ENCODE measurements around the gene MAP3K5.

Gene MAP3K5

DNA sequence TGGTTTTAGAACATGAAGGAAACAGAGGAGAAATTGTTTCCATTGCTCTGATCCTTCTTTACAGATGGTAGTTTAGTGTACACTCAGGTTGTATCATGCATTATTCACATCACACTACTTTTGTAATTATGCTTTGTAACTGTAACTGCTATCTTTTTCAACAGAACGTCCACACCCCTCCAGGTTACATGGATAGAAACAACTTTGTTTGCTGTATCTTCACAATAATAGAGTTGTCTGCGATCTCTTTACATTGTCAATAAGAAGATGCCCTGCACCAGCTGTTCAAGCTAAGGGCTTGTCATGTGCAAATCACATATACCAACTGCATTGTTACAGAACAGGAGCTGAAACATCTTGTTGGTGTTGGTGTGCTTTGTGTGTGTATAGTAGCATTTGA is 174.2 kb downstream of the MAP3K5 start:
- no peak for TF ChIP-seq TAF1 (IDR thresholded peaks at IDR 0.05; ENCODE audit: borderline replicate concordance, insufficient read depth, low read length)
- no peak for TF ChIP-seq FOXP2 (optimal IDR thresholded peaks at IDR 0.05; ENCODE audit: borderline replicate concordance, extremely low read depth, extremely low read length, insufficient read depth)
- TF ChIP-seq, protein P1, sequence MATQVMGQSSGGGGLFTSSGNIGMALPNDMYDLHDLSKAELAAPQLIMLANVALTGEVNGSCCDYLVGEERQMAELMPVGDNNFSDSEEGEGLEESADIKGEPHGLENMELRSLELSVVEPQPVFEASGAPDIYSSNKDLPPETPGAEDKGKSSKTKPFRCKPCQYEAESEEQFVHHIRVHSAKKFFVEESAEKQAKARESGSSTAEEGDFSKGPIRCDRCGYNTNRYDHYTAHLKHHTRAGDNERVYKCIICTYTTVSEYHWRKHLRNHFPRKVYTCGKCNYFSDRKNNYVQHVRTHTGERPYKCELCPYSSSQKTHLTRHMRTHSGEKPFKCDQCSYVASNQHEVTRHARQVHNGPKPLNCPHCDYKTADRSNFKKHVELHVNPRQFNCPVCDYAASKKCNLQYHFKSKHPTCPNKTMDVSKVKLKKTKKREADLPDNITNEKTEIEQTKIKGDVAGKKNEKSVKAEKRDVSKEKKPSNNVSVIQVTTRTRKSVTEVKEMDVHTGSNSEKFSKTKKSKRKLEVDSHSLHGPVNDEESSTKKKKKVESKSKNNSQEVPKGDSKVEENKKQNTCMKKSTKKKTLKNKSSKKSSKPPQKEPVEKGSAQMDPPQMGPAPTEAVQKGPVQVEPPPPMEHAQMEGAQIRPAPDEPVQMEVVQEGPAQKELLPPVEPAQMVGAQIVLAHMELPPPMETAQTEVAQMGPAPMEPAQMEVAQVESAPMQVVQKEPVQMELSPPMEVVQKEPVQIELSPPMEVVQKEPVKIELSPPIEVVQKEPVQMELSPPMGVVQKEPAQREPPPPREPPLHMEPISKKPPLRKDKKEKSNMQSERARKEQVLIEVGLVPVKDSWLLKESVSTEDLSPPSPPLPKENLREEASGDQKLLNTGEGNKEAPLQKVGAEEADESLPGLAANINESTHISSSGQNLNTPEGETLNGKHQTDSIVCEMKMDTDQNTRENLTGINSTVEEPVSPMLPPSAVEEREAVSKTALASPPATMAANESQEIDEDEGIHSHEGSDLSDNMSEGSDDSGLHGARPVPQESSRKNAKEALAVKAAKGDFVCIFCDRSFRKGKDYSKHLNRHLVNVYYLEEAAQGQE (IDR thresholded peaks at IDR 0.05; ENCODE audit: insufficient read depth in 1 of 2, low read depth in 2 of 2, low read length in 2 of 2) = no peak
- TF ChIP-seq POLR2AphosphoS5 (IDR thresholded peaks at IDR 0.05; ENCODE audit: low read depth, low read length) = no peak
- TF ChIP-seq SIN3A (IDR thresholded peaks at IDR 0.05; ENCODE audit: borderline replicate concordance, insufficient read depth, low read length) = no peak

DNA sequence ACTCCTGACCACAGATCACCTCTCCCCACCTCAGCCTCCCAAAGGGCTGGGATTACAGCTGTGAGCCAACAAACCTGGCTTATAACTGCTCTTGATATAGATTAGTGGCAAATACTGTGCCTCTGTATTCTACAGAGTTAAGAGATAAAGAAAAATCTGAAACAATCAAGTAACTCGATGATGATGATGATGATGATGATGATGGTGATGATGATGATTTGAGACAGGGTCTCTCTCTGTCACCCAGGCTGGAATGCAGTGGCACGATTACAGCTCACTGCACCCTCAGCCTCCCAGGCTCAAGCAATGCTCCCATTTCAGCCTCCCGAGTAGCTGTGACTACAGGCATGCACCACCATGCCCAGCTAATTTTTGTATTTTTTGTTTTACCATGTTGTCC is 175.8 kb downstream of the MAP3K5 start:
- TF ChIP-seq TAF1 (IDR thresholded peaks at IDR 0.05; ENCODE audit: borderline replicate concordance, insufficient read depth, low read length) = no peak
- no peak for TF ChIP-seq FOXP2 (optimal IDR thresholded peaks at IDR 0.05; ENCODE audit: borderline replicate concordance, extremely low read depth, extremely low read length, insufficient read depth)
- TF ChIP-seq, protein P1 (IDR thresholded peaks at IDR 0.05; ENCODE audit: insufficient read depth in 1 of 2, low read depth in 2 of 2, low read length in 2 of 2) = no peak

DNA sequence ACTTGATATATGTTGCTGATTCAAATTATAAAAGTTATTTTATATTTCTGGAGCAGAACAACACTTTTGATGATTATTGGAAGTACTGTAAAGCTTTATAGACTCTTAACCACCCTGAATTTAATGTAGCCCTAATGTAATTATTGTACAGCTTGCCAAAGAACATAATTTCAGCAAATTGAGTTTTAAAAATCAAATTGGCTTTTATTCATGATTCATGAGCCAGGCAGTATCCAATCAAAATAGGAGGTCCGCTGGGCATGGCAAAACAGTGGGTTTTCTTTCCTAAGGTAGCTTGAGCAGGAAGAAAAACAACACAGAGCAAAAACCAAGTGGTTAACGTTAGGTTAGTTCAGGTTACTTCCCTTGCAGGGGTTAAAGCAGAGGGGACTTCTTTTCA is 177.3 kb downstream of the MAP3K5 start:
- no peak for TF ChIP-seq POLR2AphosphoS5 (IDR thresholded peaks at IDR 0.05; ENCODE audit: low read depth, low read length)
- TF ChIP-seq TAF1 (IDR thresholded peaks at IDR 0.05; ENCODE audit: borderline replicate concordance, insufficient read depth, low read length) = no peak
- TF ChIP-seq, protein P1 (IDR thresholded peaks at IDR 0.05; ENCODE audit: insufficient read depth in 1 of 2, low read depth in 2 of 2, low read length in 2 of 2) = no peak
- no peak for TF ChIP-seq SIN3A (IDR thresholded peaks at IDR 0.05; ENCODE audit: borderline replicate concordance, insufficient read depth, low read length)
- no peak for TF ChIP-seq FOXP2 (optimal IDR thresholded peaks at IDR 0.05; ENCODE audit: borderline replicate concordance, extremely low read depth, extremely low read length, insufficient read depth)

DNA sequence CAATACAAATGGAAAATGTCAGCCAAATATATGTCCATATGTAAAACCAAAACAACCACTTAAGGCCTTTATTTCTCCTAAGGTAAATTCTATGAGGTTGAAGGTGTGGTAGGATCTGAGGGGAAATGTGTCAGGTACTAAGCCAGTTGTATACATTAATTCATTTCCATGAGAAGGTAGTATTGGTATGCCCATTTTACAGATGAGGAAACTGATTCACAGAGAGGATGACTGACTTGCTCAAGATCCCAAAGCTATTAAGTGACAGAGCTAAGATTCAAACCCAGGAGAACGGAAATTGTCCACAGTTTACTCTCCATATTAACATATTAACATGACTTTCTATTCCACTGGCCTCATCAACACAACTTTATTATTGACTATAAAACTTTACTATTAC is 177.9 kb downstream of the MAP3K5 start:
- TF ChIP-seq TAF1 (IDR thresholded peaks at IDR 0.05; ENCODE audit: borderline replicate concordance, insufficient read depth, low read length) (no peak), FOXP2 (optimal IDR thresholded peaks at IDR 0.05; ENCODE audit: borderline replicate concordance, extremely low read depth, extremely low read length, insufficient read depth) (no peak), SIN3A (IDR thresholded peaks at IDR 0.05; ENCODE audit: borderline replicate concordance, insufficient read depth, low read length) (no peak), POLR2AphosphoS5 (IDR thresholded peaks at IDR 0.05; ENCODE audit: low read depth, low read length) (no peak)
- TF ChIP-seq, protein P1 (IDR thresholded peaks at IDR 0.05; ENCODE audit: insufficient read depth in 1 of 2, low read depth in 2 of 2, low read length in 2 of 2) = no peak

DNA sequence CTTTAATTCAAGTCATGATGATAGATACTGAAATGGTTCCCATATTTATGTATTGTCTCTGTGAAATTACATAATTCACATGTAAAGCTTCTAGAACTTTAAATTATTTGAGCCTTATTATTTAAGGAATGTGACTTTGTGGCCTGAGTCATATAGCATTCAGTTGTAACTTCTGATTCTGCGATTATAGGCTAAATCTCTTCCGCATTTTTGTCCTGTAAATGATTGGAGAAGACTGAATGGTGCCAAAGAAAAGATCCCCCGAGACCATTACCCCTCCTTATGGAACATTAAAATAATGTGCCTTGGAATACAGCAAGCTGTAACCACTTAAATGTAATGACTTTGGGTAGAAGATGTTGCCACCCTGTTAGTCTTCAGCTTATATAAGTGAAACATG is 178.8 kb downstream of the MAP3K5 start:
- TF ChIP-seq POLR2AphosphoS5 (IDR thresholded peaks at IDR 0.05; ENCODE audit: low read depth, low read length) (no peak), FOXP2 (optimal IDR thresholded peaks at IDR 0.05; ENCODE audit: borderline replicate concordance, extremely low read depth, extremely low read length, insufficient read depth) (no peak), TAF1 (IDR thresholded peaks at IDR 0.05; ENCODE audit: borderline replicate concordance, insufficient read depth, low read length) (no peak), SIN3A (IDR thresholded peaks at IDR 0.05; ENCODE audit: borderline replicate concordance, insufficient read depth, low read length) (no peak)
- TF ChIP-seq, protein P1 (IDR thresholded peaks at IDR 0.05; ENCODE audit: insufficient read depth in 1 of 2, low read depth in 2 of 2, low read length in 2 of 2) = no peak
